GM21360 (cell line): Measurements from ENCODE around the gene SYNGAP1.

ENCODE experiments used
- ATAC-seq: cut with Tn5 transposase; IDR thresholded peaks from one replicate; pipeline ENCODE4 v1.9.1; 2021; ENCODE audit warnings: mild to moderate bottlenecking, moderate library complexity; ENCODE audit not compliant: unreplicated experiment

SYNGAP1 gene

DNA sequence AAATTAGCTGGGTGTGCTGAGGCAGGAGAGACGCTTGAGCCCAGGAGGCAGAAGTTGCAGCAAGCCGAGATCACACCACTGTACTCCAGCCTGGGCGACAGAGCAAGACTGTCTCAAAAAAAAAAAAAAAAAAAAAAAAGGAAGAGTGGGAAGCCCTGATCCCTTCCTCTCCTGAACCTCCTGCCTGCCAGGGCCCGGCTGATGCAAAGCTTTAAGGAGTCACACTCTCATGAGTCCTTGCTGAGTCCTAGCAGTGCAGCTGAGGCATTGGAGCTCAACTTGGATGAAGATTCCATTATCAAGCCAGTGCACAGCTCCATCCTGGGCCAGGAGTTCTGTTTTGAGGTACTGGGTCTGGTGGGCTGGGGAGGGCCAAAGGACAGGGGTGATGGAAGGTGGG lies 15.1 kb downstream of the SYNGAP1 start:
- ATAC-seq: no peak

GRCh38 chr6:33437666-33438065 lies 17.8 kb downstream of the SYNGAP1 start:
- no peak for ATAC-seq

DNA sequence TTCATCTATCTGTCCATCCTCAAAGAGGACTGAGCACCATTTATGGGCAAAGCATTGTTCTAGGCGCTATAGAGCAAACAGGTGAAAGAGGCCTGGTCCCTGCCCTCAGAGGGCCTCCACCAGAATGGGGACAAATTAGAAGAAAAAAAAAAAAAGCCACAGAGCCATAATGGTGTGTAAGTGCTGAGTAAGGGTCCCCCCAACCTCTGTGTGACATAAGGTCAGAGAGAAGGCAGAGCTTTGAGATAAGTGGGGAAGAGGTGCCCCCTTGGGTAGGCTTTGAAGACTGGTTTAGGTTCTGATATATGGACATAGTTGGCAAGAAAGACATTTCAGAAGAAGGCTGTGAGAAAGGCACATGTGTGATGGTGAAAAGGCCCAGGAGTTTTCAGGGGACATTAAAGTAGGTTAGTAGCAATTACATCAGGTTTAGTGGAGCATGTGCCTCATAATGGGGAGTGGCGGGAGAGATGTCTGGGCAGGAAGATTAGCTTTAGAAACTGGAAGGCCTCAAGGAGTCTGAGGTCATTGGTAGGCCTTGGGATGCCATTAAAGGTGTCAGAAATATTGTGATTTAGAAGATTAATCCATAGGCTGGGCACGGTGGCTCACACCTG lies 19.2 kb downstream of the SYNGAP1 start:
- no peak for ATAC-seq

DNA sequence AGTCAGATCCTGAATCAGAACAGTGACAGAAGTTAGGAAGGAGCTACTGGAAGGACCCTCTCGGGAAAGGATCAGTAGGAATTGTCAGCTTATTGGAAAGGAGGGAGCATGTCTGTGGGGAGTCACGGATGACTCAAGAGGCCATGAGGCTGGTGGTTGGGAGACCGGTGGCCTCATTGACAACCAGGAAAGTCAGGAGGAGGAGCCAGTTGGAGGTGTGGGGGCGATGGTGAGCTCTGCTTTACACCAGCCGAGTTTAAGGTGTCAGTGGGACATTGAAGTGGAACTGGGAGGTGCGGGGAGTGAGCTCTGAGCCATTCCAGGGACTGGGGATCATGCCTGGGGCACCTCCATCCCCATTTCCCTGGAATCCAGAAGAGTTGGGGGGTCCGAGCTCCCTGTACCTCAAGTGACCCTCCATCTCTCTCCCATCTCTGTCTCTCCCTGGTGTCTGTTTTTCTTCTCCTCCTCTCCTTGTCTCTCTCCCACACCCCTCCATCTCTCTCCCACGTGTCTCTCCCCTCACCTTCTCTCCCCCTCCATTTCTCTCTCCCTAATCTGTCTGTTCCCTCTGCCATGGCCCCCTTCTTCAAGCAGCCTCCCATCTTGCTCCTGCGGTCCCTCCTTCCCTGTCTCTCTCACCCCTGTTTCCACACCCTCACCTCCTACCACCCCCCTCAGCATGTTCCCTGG lies 20.2 kb downstream of the SYNGAP1 start:
- no peak for ATAC-seq

DNA sequence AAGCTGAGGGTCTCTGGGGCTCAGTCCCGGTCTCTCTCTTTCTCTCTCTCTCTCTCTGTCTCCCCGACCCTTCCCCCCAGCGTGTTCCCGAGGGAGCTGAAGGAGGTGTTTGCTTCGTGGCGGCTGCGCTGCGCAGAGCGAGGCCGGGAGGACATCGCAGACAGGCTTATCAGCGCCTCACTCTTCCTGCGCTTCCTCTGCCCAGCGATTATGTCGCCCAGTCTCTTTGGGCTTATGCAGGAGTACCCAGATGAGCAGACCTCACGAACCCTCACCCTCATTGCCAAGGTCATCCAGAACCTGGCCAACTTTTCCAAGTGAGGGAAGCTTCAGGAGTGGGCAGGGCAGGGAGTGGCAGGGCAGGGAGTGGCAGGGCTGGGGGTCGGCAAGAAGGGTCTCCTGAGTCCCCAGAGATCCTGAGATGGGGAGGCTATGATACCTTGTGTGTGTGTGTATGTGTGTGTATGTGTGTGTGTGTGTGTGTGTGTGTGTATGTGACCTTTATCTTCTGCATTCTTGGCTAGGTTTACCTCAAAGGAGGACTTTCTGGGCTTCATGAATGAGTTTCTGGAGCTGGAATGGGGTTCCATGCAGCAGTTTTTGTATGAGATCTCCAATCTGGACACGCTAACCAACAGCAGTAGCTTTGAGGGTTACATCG lies 20.9 kb downstream of the SYNGAP1 start:
- ATAC-seq: no peak

DNA sequence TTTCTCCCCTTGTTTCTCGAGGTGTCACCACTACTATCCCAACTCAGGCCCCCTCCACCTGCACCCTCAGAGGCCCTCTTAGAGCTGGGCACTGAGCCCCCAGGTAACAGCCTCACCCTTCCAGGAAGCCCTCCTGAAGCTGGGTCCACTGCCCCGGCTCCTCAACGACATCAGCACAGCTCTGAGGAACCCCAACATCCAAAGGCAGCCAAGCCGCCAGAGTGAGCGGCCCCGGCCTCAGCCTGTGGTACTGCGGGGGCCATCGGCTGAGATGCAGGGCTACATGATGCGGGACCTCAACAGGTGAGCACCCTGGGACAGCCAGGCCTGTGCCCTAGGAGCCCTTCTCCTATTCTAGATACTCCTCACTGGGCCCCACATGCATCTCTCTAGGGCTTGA lies 21.6 kb downstream of the SYNGAP1 start:
- ATAC-seq: no peak

- ATAC-seq: no peak
These were observed 22.4 kb downstream of the SYNGAP1 start for GRCh38 chr6:33442283-33442682.

DNA sequence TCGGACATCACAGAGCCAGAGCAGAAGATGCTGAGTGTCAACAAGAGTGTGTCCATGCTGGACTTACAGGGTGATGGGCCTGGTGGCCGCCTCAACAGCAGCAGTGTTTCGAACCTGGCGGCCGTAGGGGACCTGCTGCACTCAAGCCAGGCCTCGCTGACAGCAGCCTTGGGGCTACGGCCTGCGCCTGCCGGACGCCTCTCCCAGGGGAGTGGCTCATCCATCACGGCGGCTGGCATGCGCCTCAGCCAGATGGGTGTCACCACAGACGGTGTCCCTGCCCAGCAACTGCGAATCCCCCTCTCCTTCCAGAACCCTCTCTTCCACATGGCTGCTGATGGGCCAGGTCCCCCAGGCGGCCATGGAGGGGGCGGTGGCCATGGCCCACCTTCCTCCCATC lies 23.2 kb downstream of the SYNGAP1 start:
- no peak for ATAC-seq

DNA sequence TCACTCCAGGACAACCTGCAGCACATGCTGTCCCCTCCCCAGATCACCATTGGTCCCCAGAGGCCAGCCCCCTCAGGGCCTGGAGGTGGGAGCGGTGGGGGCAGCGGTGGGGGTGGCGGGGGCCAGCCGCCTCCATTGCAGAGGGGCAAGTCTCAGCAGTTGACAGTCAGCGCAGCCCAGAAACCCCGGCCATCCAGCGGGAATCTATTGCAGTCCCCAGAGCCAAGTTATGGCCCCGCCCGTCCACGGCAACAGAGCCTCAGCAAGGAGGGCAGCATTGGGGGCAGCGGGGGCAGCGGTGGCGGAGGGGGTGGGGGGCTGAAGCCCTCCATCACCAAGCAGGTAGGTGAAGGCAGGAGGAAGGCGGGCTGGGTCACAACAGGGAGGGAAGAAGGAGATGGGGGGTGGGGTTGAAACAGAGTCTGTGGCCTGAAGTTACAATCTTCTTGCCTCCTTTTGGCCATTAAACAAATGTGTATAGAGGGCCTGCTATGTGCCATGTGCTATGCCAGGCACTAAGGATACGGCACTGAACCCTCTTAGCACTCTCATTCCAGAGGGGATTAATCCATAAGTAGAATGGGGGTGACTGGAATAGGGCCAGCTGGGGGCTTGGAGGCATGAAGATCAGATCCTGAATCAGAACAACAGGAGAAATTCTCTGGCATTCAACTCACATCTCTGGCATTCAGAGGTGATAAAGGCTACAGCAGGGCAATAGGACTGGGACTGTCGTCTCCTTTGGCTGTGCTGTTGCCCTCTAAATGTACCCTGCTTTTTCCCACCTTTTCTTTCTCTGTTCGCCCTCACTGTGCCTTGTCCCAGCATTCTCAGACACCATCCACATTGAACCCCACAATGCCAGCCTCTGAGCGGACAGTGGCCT lies 24.0 kb downstream of the SYNGAP1 start:
- no peak for ATAC-seq

DNA sequence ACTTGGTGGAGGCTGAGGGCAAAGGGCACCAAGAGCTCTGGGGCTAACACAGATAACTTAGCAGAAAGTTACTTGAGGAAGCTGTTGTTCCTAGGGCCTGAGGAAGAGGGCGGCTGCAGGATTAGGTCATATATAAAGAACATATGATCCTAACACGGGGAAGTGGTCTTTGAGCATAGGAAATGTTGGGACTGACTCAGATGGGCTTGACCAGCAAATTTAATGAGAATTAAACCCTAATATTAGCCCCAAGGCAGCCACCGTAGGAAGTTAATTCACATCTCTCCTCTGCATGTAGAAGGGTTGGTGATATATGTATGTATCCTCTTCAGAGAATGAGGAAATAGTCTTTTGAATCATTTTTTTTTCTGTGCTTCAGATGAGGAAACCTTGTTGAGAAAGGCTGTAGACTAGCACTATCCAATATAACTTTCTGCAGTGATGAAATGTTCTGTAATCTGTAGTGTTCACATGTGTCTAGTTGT lies 25.3 kb downstream of the SYNGAP1 start:
- ATAC-seq: no peak

GRCh38 chr6:33446356-33446755 lies 26.5 kb downstream of the SYNGAP1 start:
- ATAC-seq: no peak

GRCh38 chr6:33450434-33450833 lies 30.6 kb downstream of the SYNGAP1 start:
- no peak for ATAC-seq

- no peak for ATAC-seq
These were observed 31.7 kb downstream of the SYNGAP1 start for GRCh38 chr6:33451606-33452005.

GRCh38 chr6:33452496-33452895 lies 32.6 kb downstream of the SYNGAP1 start:
- ATAC-seq: no peak

DNA sequence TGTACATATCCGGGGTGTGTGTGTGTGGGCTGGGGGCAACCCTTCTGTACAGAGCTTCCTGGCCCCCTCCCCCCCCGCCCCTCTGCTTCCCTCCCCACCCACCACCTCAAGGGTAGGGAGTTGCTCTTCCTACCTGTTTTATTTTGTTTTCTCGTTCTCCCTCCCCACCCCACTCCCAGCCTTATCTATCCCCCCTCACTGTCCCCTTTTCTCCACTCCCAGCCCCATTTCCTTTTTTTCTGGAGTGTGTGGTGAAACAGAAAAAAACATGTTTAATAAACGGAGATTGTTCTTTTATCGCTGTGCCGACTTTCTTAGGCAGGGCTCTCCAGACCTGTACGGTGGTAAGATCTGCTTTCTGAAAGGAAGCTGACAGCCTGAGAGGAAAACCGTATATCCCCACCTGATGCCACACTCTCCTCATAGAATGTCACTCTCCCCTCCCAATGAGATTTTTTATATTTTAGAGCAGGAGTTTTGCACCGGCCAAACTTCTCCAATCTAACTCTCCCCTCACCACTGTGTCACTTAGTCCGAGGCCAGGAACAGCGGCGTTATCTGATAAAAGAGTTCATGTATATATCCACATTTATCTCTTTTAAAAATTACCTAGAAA lies 33.6 kb downstream of the SYNGAP1 start:
- ATAC-seq: no peak

DNA sequence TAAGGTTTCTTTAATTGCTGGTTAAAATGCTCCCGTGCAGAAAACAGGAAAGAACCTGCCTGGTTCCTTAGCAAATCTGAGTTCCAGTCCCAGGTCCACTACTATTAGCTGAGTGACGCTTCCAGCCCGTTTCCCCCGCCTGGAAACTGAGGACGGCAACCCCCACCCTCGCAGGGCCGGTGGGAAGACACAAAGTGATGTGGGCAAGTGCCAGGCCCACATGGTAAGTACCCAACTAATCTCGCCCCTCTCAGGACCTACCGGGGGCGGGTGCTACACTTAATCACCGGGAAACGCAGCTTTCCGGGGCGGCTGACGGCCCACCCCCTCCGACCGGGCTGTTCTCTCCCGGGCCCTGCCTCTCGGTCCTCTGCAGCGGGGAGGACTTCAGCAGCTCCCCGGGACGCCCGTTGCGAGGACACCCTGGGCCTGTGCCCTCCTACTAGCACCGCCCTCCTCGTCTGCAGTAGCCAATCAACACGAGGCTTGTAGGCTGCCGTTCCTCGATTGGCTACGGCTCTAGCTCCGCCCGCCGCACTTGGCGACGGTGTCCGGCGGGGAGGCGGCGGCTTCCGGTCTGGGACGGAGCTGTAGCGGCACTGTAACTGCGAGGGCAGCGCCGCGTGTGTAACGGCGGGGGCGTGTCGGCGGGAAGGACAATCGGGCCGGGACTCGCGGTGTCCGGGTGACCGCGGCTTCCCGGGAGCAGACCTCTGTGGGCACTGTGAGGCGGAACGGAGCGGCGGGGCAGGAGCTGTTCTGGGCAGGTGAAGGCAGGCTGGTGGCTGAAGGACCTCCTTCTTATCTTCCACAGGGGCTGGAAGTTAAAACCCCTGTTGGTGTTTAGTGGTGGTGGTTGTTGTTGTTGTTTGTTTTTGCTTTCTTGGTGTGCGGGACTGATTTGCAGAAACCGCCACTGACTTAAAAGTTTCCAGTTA lies 34.4 kb downstream of the SYNGAP1 start, which contains the start of gene ZBTB9:
Gene ZBTB9, plus strand, starts transcription at position 568 of the 938 bp plus-strand sequence. CDS start 525 bp downstream, outside the sequence.
- peak; percentile 92 for ATAC-seq

DNA sequence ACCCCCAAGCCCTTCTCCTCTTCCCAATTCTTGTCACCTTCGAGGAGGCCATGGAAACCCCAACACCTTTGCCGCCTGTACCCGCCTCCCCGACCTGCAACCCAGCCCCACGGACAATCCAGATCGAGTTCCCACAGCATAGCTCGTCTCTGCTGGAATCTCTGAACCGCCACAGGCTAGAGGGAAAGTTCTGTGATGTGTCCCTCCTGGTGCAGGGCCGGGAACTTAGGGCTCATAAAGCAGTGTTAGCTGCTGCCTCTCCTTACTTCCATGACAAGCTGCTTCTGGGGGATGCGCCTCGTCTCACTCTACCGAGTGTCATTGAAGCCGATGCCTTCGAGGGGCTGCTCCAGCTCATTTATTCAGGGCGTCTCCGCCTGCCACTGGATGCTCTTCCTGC lies 35.2 kb downstream of the SYNGAP1 start:
- ATAC-seq: no peak

DNA sequence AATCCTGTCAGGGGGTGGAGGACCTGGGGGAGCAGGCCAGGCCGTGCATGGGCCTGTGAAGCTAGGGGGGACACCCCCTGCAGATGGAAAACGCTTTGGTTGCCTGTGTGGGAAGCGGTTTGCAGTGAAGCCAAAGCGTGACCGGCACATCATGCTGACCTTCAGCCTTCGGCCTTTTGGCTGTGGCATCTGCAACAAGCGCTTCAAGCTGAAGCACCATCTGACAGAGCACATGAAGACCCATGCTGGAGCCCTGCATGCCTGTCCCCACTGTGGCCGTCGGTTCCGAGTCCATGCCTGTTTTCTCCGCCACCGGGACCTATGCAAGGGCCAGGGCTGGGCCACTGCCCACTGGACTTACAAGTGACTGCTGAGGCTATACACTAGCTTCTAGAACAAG lies 36.3 kb downstream of the SYNGAP1 start:
- ATAC-seq: no peak

DNA sequence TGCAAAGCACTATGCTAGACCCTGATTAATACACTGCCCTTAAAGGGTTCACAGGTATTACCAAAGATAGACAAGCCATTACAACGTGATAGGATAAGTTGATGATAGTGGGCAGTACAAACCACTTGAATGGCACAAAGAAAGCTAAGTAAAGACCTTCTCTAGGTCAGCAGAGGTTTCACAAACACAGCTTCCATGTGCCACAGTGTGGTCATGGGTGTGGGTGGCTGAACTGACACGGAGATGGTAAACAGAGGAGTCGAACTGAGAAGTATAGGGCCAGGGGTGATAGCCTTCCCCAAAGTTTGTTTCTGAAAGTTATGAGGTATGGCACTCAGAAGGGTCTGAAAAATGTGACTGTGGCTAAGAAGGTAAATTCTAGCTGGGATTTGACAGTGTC lies 38.8 kb downstream of the SYNGAP1 start:
- ATAC-seq: no peak

- no peak for ATAC-seq
These were observed 39.4 kb downstream of the SYNGAP1 start for GRCh38 chr6:33459226-33459625.
